Prostate gland (tissue), 2 donors: ENCODE results near the gene TNFAIP3. TPM values are rescaled to one million over a fixed set of nuclear protein-coding genes. Genes with fewer than 3 reads are reported as not detected.

Experiments
- DNase-seq: peaks from one replicate; pipeline ENCODE4 v3.0.0-alpha.2; 2019; ENCODE audit warnings: low spot score
- H3K27ac ChIP-seq, 2 donors: fragments of 200-600 bp; sonication (generic); 2 replicates each; pipeline ENCODE4 v1.5.1; 2017 to 2019
- H3K27me3 ChIP-seq: fragments of 200-600 bp; sonication (generic); replicated peaks from 2 replicates; pipeline ENCODE4 v1.5.1; 2019; ENCODE audit not compliant: insufficient read depth
- H3K36me3 ChIP-seq, 2 donors: fragments of 200-600 bp; sonication (generic); 1 replicate in 1 of 2; 2 replicates in 1 of 2; pipeline versions ENCODE4 v1.5.1 to v1.8.1; 2017 to 2019
- H3K4me1 ChIP-seq: fragments of 200-600 bp; sonication (generic); replicated peaks from 2 replicates; pipeline ENCODE4 v1.5.1; 2019
- H3K4me3 ChIP-seq, 2 donors: fragments of 200-600 bp; sonication (generic); 2 replicates each; pipeline ENCODE4 v1.5.1; 2017 to 2019
- H3K9me3 ChIP-seq: fragments of 200-600 bp; sonication (generic); 2 replicates; pipeline ENCODE4 v1.5.1; 2017
- CTCF ChIP-seq, 4 experiments: fragments of 200-600 bp in 2 of 4; fragments of 450-650 bp in 2 of 4; sonication (generic) in 2 of 4; IDR thresholded peaks; 1 replicate in 3 of 4; 2 replicates in 1 of 4; pipeline ENCODE4 v1.5.1; 2016 to 2019; ENCODE audit warnings: antibody characterized with exemption in 4 of 4, mild to moderate bottlenecking in 2 of 4, moderate library complexity in 2 of 4
- POLR2A ChIP-seq: fragments of 450-650 bp; IDR thresholded peaks from one replicate; pipeline ENCODE4 v1.6.1; 2016; ENCODE audit warnings: antibody characterized with exemption, mild to moderate bottlenecking
- POLR2AphosphoS5 ChIP-seq: sonication (generic); formaldehyde crosslinking; IDR thresholded peaks from one replicate; pipeline ENCODE4 v1.6.1; 2017; ENCODE audit warnings: antibody characterized with exemption
- WGBS: methylation state at CpG from one replicate; pipeline ENCODE4 v1.1.5; 2018; 5-methylcytosine and 5-hydroxymethylcytosine counted together
- intact Hi-C: fragments of 100-400 bp; cut with DNase I; formaldehyde crosslinking; loops from one replicate; pipeline ENCODE4 v1.14.2; 2022
- total RNA-seq, 2 donors: library from RNA; depleted of rRNA; stranded (reverse); fragments of >200 nt; gene quantifications; one replicate each; pipeline ENCODE4 v1.1.0, GENCODE V29; 2016

Gene TNFAIP3
- total RNA-seq, 2 donors from 2014 or later, result 13.0 to 19.9 TPM

GRCh38 chr6:137919837-137920730 lies 53.0 kb downstream of the TNFAIP3 start:
- Histone ChIP-seq H3K27ac (no peak overlapping the region), H3K4me3 (no peak overlapping the region), H3K27me3 (no peaks in the 10 kb centered on the region), H3K36me3 (no peaks in the 10 kb centered on the region), H3K9me3 (no peaks in the 10 kb centered on the region), H3K4me1 (no peaks in the 10 kb centered on the region)
- 87% methylated on average over 8 of the region's 8 CpGs for WGBS
- TF ChIP-seq POLR2A, result no peak
- TF ChIP-seq POLR2AphosphoS5, result no peak
- TF ChIP-seq CTCF (IDR thresholded peaks at IDR 0.05), result no peak
- intact Hi-C loops, result no loop called here
- no peak for DNase-seq

GRCh38 chr6:137921823-137922222 lies 54.8 kb downstream of the TNFAIP3 start:
- intact Hi-C loops, result no loop called here
- no peak for TF ChIP-seq CTCF (IDR thresholded peaks at IDR 0.05)
- TF ChIP-seq POLR2AphosphoS5, result no peak
- DNase-seq, result no peak
- no peaks in the 10 kb centered on the region for H3K36me3 ChIP-seq
- H3K27ac ChIP-seq, result no peak overlapping the region
- no peak overlapping the region for H3K4me3 ChIP-seq
- 92% methylated on average over 5 of the region's 5 CpGs for WGBS
- no peaks in the 10 kb centered on the region for H3K27me3 ChIP-seq
- no peaks in the 10 kb centered on the region for H3K4me1 ChIP-seq
- H3K9me3 ChIP-seq, result no peaks in the 10 kb centered on the region

- TF ChIP-seq POLR2A, result no peak
- no peak for TF ChIP-seq CTCF (IDR thresholded peaks at IDR 0.05)
- TF ChIP-seq POLR2AphosphoS5, result no peak
- no peak for DNase-seq
- intact Hi-C loops, result no loop called here
- 54% methylated on average over 4 of the region's 4 CpGs for WGBS
- H3K4me3 ChIP-seq, result no peak overlapping the region
- no peaks in the 10 kb centered on the region for H3K36me3 ChIP-seq
- no peaks in the 10 kb centered on the region for H3K27me3 ChIP-seq
- no peaks in the 10 kb centered on the region for H3K4me1 ChIP-seq
- H3K9me3 ChIP-seq, result no peaks in the 10 kb centered on the region
- no peak overlapping the region for H3K27ac ChIP-seq
Measured at GRCh38 chr6:137923866-137924653, 57.0 kb downstream of the TNFAIP3 start.

GRCh38 chr6:137925141-137925698 lies 58.2 kb downstream of the TNFAIP3 start:
- DNase-seq, result no peak
- WGBS, result 93% methylated on average over 12 of the region's 12 CpGs

More at GRCh38 chr6:137925141-137925698, 58.2 kb downstream of the TNFAIP3 start:
- no peaks in the 10 kb centered on the region for H3K27me3 ChIP-seq
- intact Hi-C loops, result no loop called here
- no peaks in the 10 kb centered on the region for H3K4me1 ChIP-seq
- no peaks in the 10 kb centered on the region for H3K36me3 ChIP-seq
- TF ChIP-seq CTCF (IDR thresholded peaks at IDR 0.05) (no peak), POLR2A (no peak), POLR2AphosphoS5 (no peak)
- H3K9me3 ChIP-seq, result no peaks in the 10 kb centered on the region
- no peak overlapping the region for H3K4me3 ChIP-seq
- H3K27ac ChIP-seq, result no peak overlapping the region
